ENCODE data around the gene REM2. TPM values are rescaled to one million over a fixed set of nuclear protein-coding genes. Genes with fewer than 3 reads are reported as not detected.
A peak's percentile ranks its signal among the peaks of the same experiment; 100 is the strongest.

Gene REM2
- total and polyA plus RNA-seq, 8 donors = 0.12 to 1.2 (median 0.87) TPM; not detected in 3

- intact Hi-C loops (cut with DNase I; ENCODE audit: low total_unique reads) = no loop called here
- Histone ChIP-seq H3K4me1 (peaks cover 15 to 39% (median 32%) of the 10 kb centered on the region in 4 donors), H3K9me3 (no peaks in the 10 kb centered on the region), H3K27ac (peak overlapping the region in 1 of 5 donors; percentile 29), H3K4me3 (no peak overlapping the region), H3K27me3 (no peaks in the 10 kb centered on the region), H3K36me3 (peaks cover 19 to 32% (median 30%) of the 10 kb centered on the region in 4 donors)
- DNase-seq = no peak
- 22 to 34% (median 27%) methylated on average over 7 of the region's 7 CpGs for WGBS, 5 donors
- TF ChIP-seq POLR2A (IDR thresholded peaks at IDR 0.05) (no peak), POLR2AphosphoS5 (IDR thresholded peaks at IDR 0.05) (peak in 1 of 3 donors; percentile 1), CTCF (IDR thresholded peaks at IDR 0.05) (no peak), EP300 (IDR thresholded peaks at IDR 0.05) (no peak)
Measured at GRCh38 chr14:22882064-22882463, 958 bp upstream of the REM2 start.

GRCh38 chr14:22882529-22883172, 371 bp upstream of the REM2 start:
- TF ChIP-seq POLR2AphosphoS5 (IDR thresholded peaks at IDR 0.05) (no peak), EP300 (IDR thresholded peaks at IDR 0.05) (no peak), CTCF (IDR thresholded peaks at IDR 0.05) (no peak), POLR2A (IDR thresholded peaks at IDR 0.05) (no peak)
- no peaks in the 10 kb centered on the region for H3K9me3 ChIP-seq
- H3K36me3 ChIP-seq = peaks cover 13 to 26% (median 24%) of the 10 kb centered on the region in 4 donors
- DNase-seq = peak; percentile 50 to 90
- H3K4me3 ChIP-seq = no peak overlapping the region
- peak overlapping the region in 2 of 5 donors; percentile 25 to 29 for H3K27ac ChIP-seq
- 10 to 20% (median 15%) methylated on average over 6 of the region's 6 CpGs for WGBS, 5 donors
- H3K27me3 ChIP-seq = no peaks in the 10 kb centered on the region
- H3K4me1 ChIP-seq = peaks cover 19 to 41% (median 37%) of the 10 kb centered on the region in 4 donors
- intact Hi-C loops (cut with DNase I; ENCODE audit: low total_unique reads) = no loop called here

- TF ChIP-seq CTCF (IDR thresholded peaks at IDR 0.05) (no peak), EP300 (IDR thresholded peaks at IDR 0.05) (no peak), POLR2A (IDR thresholded peaks at IDR 0.05) (no peak), POLR2AphosphoS5 (IDR thresholded peaks at IDR 0.05) (no peak)
- H3K27me3 ChIP-seq = no peaks in the 10 kb centered on the region
- H3K36me3 ChIP-seq = peaks cover 0 to 11% (median 9%) of the 10 kb centered on the region in 4 donors
- H3K9me3 ChIP-seq = no peaks in the 10 kb centered on the region
- WGBS, 5 donors = 82 to 90% (median 86%) methylated on average over 6 to 7 of the region's 7 CpGs
- no peak overlapping the region for H3K4me3 ChIP-seq
- intact Hi-C loops (cut with DNase I; ENCODE audit: low total_unique reads) = no loop called here
- peaks cover 24 to 52% (median 46%) of the 10 kb centered on the region in 4 donors for H3K4me1 ChIP-seq
- H3K27ac ChIP-seq = no peak overlapping the region
- DNase-seq = no peak
Measured at GRCh38 chr14:22884076-22884737, 1.2 kb downstream of the REM2 start.

- WGBS, 5 donors = 89 to 92% (median 91%) methylated on average over 11 of the region's 11 CpGs
- Histone ChIP-seq H3K27ac (no peak overlapping the region), H3K27me3 (no peaks in the 10 kb centered on the region), H3K4me3 (no peak overlapping the region), H3K9me3 (no peaks in the 10 kb centered on the region), H3K36me3 (peaks cover 0 to 3% (median 2%) of the 10 kb centered on the region in 4 donors), H3K4me1 (peaks cover 24 to 52% (median 46%) of the 10 kb centered on the region in 4 donors)
- DNase-seq = no peak
- intact Hi-C loops (cut with DNase I; ENCODE audit: low total_unique reads) = no loop called here
- TF ChIP-seq POLR2A (IDR thresholded peaks at IDR 0.05) = no peak
- TF ChIP-seq POLR2AphosphoS5 (IDR thresholded peaks at IDR 0.05) = no peak
- no peak for TF ChIP-seq EP300 (IDR thresholded peaks at IDR 0.05)
- TF ChIP-seq CTCF (IDR thresholded peaks at IDR 0.05) = no peak
Measured at GRCh38 chr14:22884738-22885523, 1.9 kb downstream of the REM2 start.

Measured in stomach (tissue), 9 donors.